Fibroblast of the aortic adventitia (primary cell): ENCODE measurements around the gene KCNE4. TPM values are rescaled to one million over a fixed set of nuclear protein-coding genes. Genes with fewer than 3 reads are reported as not detected.

Source experiments
- DNase-seq: peaks from one replicate; pipeline ENCODE4 v3.0.0-alpha.2; 2010; ENCODE audit warnings: low read depth
- H3K4me3 ChIP-seq: 2 replicates; pipeline ENCODE4 v1.5.1; 2011; ENCODE audit warnings: low read depth, mild to moderate bottlenecking, control low read depth, low read length, moderate library complexity
- total RNA-seq: library from RNA; depleted of rRNA; stranded (reverse); fragments of >200 nt; gene quantifications from 2 replicates; pipeline ENCODE4 v1.2.3, GENCODE V29; 2012; ENCODE audit warnings: low replicate concordance
- TF ChIP-seq, protein P1 (sequence below): IDR thresholded peaks from 2 replicates; pipeline ENCODE4 v1.5.1; 2011; ENCODE audit warnings: mild to moderate bottlenecking, low read length, control low read depth, inconsistent platforms; ENCODE audit not compliant: insufficient read depth

KCNE4 gene
- total RNA-seq, 1 donor = 4.1 TPM

DNA sequence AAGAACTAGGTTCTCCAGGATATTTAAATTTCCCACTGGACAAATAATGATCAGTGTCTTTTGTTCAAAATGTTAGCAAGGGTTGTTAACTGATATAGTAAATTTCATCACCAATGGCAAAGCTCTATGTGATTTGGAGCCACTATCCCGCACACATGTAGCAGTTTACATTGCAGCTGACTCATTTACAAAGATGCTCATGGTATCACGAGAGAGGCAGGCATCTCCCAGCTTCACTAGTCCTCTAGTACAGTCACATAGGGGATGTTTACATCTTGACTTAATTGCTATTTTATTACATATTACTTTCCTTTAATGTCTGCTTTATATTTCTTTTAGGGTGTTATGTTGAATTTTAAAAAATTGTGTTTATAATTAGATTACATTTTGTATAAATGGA is 30.7 kb downstream of the KCNE4 start:
- DNase-seq = no peak

DNA sequence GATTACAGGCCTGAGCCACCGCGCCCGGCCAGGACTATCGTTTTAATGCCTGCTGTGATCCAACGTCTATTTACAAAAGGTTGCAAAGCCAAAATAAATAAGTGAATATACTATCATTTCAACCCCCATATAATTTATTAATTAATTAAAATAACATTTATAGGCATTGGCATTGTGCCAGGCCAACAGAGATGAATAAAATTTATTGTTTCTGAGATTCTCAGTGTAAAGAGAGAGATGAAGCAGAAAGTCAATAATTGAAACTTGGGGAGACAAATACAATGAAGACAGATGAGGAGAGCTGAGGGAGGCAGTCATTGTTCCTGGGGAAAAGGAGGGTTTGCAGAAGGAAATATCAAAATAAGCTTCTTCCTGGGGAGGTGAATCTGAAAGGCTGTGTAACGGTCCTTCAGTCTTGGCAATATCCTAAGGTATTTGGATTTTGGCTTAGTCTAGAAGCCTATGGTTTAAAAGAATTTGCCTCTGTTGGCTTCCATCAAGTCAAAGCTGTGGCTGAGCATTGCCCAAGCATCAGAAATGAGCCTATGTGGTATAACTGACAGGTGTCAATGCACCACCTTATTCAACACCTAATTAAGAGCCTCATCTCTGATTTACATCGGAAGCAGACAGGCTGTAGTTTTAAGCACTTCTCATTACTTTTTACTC is 31.5 kb downstream of the KCNE4 start:
- H3K4me3 ChIP-seq = no peak overlapping the region
- TF ChIP-seq, protein P1, sequence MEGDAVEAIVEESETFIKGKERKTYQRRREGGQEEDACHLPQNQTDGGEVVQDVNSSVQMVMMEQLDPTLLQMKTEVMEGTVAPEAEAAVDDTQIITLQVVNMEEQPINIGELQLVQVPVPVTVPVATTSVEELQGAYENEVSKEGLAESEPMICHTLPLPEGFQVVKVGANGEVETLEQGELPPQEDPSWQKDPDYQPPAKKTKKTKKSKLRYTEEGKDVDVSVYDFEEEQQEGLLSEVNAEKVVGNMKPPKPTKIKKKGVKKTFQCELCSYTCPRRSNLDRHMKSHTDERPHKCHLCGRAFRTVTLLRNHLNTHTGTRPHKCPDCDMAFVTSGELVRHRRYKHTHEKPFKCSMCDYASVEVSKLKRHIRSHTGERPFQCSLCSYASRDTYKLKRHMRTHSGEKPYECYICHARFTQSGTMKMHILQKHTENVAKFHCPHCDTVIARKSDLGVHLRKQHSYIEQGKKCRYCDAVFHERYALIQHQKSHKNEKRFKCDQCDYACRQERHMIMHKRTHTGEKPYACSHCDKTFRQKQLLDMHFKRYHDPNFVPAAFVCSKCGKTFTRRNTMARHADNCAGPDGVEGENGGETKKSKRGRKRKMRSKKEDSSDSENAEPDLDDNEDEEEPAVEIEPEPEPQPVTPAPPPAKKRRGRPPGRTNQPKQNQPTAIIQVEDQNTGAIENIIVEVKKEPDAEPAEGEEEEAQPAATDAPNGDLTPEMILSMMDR = no peak
- DNase-seq = peak; percentile 46

More for the DNA sequence above, 30.7 kb downstream of the KCNE4 start:
- TF ChIP-seq, protein P1 = no peak
- no peak overlapping the region for H3K4me3 ChIP-seq

DNA sequence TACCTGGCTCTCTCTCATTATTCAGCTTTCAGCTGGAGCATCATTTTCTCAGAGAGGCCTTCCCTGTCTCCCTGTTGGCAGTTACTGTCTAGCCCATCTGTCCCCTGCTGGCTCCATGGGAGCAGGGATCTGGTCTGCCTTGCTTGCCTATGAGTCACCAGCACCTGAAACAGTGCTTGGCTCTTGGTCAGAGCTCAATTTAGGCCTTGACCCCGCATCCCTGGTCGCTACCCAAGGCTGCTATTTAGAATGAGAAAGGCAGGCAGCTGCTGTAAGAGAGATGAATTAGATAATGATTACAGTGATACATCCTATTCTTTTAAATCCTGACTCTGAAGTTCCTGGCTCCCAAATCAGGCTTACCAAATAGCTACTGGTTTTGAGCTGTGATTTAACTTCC is 32.9 kb downstream of the KCNE4 start:
- no peak overlapping the region for H3K4me3 ChIP-seq
- no peak for DNase-seq

DNA sequence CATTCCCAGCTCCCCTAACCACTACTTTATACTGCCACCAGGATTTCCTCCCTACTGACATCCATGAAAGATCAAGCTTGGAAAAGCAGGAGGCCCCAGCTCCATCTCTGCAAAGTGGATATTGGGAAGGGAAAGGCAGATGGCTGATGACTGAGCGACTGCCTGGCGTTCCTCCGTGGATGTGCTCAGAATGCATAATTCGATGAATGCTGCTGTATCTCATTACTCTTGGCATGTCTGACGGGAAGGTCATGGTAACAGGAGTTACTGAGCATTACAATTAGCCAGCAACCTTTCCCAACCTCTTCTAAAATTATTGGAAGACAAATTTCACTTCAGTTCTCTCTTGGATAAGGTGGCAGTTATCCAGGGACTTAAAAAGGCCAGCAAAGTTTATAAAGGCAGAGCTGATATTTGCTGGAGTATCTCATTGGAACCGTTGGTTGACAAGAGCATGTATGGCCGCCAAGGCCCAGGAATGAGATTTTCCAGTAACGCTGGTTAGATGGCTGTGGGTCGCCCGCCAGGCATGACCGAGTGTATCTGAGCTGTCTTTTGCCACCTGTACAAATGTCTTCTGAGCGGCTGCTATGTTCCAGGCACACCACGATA is 34.5 kb downstream of the KCNE4 start:
- DNase-seq = peak; percentile 47
- no peak overlapping the region for H3K4me3 ChIP-seq
- TF ChIP-seq, protein P1 = no peak

More for the DNA sequence above, 32.9 kb downstream of the KCNE4 start:
- TF ChIP-seq, protein P1 = no peak

DNA sequence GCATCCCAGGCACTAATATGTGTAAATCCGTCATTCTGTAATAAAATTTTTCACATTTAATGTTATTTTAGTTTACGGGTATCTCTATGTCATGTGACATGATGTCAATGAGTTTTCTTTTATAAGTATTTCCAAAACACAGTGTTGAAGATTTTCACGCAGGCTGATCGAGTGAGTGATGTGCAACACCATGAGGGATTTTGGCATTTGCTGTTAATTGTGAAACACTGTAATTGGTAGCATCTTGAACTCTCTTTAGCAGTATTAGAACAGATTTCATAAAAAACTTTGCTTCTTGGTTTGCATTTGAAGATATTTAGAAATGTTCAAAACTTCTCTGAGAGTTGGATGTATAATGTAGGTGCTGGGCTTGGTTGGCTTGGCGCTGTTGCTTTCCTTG is 35.5 kb downstream of the KCNE4 start:
- DNase-seq = no peak
- TF ChIP-seq, protein P1 = no peak

DNA sequence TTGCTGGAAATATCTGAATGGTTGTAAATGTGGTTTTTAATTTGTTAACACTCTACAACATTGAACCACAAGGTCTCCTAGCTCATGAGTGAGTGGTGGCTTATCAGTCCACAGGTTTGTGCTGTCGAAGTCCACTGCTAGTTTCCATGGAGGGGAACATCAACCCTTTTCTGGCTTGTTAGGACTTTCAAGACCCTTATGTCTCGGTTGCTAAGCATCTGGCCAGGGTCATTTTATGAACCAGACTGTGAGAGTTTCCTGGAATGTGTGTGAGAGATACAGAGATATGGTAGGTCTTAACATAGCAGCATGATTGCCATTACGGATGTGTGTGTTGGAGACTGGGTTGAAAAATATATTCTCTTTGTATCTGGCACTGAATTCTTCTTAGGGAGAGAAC is 36.9 kb downstream of the KCNE4 start:
- no peak overlapping the region for H3K4me3 ChIP-seq
- DNase-seq = no peak
- TF ChIP-seq, protein P1 = no peak

More for the DNA sequence above, 35.5 kb downstream of the KCNE4 start:
- no peak overlapping the region for H3K4me3 ChIP-seq

DNA sequence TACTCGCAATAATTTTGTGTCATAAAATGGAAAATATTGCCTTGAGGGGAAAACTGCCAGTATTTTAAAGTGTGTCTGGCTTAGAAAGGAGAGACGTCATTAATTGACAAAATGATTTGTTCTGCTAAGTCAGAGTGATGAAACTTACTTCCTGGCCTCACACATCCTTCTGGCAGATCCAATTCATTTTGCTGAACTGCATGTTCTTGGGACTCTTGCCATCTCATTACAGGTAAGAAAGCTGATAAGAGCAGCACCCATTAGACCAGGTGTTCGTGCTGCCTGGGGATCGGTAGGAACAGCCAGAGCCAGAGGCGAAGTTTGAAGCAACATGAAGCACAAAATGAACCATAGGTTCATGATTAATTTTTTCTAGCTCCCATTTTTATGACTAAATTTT is 38.0 kb downstream of the KCNE4 start:
- DNase-seq = no peak
- no peak overlapping the region for H3K4me3 ChIP-seq
- TF ChIP-seq, protein P1 = no peak
